Activated CD4-positive, alpha-beta T cell treated with anti-CD3 and anti-CD28 coated beads, Interleukin-10, Interleukin-2, amounts not matched to agents 100 ng/mL and 50 ng/mL, durations not matched to agents 16 hours and 8 hours (primary cell): ENCODE data around the gene SH3GL3.

ENCODE experiments used
- DNase-seq: peaks from one replicate; pipeline ENCODE4 v3.0.0-alpha.2; 2020

The SH3GL3 gene

DNA sequence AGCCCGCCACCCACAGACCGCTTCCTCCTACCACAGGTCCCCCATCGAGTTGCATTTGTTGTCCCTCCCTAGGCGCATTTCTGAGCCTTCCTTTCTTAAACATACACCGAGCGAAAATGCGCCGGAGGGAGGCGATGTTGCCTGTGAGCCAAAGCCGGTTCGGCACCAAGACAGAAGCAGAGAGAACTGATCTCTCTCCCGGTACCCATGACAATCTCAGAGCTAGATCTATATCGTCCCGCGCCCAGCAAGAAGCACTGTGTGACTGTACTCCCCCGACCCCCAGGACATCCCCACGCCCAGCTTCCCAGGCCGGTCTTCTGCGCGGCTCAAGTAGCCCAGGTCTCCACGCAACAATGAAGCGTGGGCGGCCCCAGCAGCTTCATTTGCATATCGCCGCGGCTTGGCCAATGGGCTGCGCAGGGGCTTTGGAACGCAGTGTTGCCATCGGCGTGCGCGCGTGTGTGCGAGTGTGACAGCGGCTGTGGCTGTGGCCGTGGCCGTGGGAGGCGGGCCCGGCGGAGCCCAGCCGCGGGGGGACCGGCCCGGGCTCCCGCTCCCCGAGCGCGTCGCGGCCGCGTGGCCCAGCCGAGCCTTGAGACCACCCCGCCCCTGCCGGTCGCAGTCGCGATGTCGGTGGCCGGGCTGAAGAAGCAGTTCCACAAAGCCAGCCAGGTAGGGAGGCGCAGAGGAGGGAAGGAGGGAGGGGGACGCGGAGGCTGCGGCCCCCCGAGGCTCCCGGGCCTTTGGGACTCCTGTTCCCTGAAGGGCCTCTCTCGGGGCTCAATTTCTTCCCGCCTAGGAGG, at the start of gene SH3GL3:
Gene SH3GL3, plus strand, starts transcription at position 438 of the 806 bp plus-strand sequence. Its CDS starts 193 bp downstream, at position 631.
- peak; percentile 52 for DNase-seq

- no peak for DNase-seq
Observed at GRCh38 chr15:83398626-83399025, 48.5 kb upstream of the SH3GL3 start.

DNA sequence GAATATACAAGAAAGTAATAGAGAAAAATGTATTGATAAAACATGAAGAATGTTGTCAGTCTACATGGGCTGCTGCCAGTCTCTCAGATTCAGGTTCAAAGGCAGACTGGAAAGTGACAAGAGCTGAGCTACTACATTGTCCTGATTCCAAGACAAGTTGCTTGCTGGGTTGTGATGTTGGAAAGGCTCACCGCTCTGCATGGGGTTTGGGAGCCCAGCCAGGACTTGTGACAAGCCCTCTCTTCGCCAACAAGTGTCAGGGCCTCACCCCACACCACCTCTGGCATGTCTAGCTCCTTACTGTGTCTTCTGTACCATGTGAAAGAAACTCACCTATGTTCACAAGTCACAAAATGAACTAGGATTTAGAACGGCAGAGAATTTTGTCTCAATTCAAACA, 43.0 kb upstream of the SH3GL3 start:
- DNase-seq = no peak

- DNase-seq = no peak
Observed at GRCh38 chr15:83410532-83410931, 36.6 kb upstream of the SH3GL3 start.

DNA sequence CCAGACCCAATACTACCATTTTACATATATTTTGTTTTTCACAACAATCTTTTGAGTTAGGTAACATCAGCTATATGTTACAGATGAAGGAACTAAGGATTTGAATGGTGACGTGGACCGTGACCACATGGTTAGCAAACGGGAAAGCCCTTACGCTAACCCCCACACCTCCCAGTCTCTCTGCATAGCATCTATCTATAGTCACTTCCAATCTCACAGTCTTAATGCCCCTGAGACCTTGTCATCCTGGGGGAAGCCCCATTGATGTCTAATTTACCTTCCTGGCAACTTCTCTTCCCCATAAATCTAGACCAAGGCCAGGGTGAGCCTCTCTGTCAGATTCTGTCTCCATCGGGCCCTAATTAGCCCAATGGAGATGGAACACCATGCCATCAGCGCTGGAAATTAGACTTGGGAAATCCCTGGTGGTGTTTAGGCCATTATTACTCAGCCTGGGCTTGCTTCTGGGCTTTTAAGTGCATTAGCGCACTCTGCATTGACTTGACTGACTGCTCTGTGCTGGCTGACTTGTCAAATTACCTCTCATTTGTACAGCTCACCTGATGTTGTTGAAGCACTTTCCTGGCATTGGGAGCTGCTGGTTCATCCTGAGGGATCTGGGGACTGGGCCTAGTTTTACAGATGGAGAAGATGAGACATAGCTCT, 34.0 kb upstream of the SH3GL3 start:
- no peak for DNase-seq

DNA sequence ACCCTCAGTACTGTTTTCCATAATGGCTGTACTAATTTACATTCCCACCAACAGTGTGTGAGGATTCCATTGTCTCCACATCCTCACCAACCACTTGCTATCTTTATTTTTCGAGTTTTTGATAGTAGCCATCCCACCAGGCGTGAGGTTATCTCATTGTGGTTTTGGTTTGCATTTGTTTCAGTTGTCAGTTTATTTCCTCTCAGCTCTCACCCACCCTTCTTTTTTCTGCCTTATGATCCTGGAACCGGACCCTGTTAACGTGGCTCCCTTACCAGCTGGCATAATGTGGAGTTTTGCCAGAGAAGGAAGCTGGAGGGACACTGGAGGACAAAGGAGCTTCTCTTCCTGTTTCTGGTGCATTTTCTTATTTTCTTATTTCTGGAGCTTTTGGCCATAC, 25.1 kb upstream of the SH3GL3 start:
- DNase-seq = no peak

- no peak for DNase-seq
Observed at GRCh38 chr15:83422541-83422940, 24.6 kb upstream of the SH3GL3 start.

DNA sequence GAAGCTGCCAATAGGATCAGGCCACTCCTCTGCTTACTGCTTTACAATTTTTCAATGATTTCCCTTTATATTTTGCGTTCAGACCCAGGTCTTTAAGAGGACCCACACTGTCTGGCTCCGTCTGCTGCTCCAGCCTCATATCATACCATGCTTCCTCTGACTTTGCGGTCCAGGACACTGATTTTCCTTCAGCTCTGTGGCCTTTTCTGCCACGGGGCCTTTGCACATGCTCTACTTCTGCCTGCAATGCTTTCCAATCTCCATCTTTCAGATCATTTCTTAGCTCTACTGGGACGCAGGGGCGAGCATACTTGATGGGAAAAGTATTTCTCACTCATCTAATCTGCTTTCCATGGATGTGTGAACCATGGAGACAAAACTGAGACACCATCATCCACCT, 23.0 kb upstream of the SH3GL3 start:
- DNase-seq = no peak

DNA sequence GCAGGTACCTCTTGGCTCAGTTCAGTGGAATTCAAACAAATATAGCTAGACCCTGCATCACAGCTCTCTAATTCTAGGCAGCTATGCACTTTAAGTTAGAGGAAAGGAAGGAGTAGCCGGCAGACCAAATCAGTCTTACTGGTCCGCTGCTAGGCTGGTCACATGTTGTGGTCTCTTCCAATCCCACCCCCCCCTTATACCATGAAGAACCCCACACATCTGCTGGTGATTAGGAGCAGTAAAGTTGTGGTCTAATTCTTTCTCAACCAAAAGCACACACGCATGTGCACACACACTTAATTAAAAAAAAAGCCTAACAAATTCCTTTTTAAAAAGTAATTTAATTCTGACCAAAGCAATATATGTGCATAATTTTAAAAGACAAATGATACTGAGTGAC, 16.7 kb upstream of the SH3GL3 start:
- no peak for DNase-seq

GRCh38 chr15:83431521-83431920, 15.6 kb upstream of the SH3GL3 start:
- no peak for DNase-seq

DNA sequence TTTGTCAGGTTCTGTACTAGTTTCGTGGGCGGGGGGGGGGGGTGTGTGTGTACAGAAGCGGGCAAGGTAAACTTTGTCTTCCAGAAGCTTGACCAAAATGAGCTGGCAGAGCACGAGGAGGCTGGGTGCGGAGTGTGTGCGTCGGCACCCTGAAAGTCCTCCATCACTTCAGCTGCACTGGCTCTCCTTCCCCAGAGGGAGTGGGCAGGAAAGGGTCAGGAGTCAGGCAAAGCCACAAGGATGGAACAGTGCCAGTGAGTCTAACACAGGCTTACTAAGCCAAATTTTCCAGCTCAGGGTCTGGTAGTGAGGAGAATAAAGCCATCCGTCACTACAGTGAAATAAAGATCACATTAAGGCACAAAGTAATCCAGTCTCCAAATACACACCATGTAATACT, 11.9 kb upstream of the SH3GL3 start:
- no peak for DNase-seq

GRCh38 chr15:83435782-83436181, 11.4 kb upstream of the SH3GL3 start:
- DNase-seq = no peak

DNA sequence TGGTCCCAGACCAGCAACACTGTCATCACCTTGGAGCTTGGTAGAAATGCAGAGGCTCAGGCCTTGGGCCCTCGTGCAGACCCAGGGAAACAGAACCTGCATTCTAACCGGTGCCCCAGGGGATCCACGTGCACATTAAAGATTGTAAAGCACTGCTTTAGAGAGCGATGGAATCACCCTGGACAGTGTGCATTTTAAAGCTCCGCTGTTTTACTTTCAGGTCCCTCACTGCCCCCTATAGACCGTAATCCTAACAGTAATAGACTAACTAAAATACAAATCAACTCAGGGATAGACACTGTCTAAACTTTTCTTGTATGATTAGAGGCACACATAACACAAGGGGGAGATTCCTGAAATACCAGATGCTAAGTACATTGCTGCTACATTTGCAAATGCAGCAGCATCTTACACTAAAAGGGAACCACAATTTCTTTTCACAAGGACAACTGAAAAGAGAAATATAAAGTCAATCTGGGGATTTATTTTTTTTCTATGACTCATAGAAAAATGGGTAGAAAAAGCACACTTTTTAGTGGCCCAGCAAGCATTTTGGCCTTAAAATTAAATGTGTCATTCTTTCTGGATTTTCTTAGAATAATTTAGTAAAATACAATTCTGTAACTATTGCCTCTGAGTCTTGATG, 10.5 kb upstream of the SH3GL3 start:
- peak; percentile 7 for DNase-seq

GRCh38 chr15:83443076-83443847, 3.9 kb upstream of the SH3GL3 start:
- no peak for DNase-seq

GRCh38 chr15:83444936-83445335, 2.2 kb upstream of the SH3GL3 start:
- no peak for DNase-seq

DNA sequence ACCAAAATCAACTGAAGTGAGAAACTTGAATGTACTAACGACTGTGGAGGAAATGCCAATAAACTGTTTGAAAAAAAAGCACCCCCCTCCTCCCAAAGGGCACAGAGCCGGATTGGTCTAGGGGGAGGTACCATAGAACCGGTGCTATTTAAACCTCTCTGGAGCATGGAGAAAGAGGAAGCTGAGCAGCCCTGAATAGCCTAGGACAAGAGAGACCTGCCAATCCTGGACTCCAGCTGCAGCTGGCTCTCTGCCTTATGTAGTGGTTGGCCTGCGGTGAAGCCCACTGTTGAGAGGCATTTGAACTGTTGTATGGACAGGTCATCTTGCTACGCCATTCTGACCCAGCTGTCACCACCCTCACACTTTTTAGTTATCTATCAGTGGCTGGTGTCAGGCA, 1.5 kb upstream of the SH3GL3 start:
- DNase-seq = no peak

DNA sequence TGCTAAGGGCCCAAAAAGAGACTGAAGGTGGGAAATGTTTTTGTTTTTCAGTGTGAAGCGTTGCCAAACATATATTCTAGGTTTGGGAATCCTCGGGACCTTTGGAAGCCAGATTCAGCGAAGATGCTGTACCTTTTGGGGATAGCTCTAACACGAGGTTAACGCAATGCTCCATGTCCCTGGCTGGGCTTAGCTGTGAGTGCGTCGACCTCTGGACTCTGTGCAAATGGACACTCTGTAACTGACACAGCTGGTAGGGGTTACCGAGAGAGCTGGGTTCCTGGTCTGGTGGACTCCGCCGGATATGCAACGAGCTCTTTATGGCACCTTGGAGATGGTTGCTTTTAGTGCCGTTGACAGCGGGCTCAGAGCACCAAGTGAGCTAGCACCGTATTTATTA, 724 bp upstream of the SH3GL3 start:
- DNase-seq = no peak

DNA sequence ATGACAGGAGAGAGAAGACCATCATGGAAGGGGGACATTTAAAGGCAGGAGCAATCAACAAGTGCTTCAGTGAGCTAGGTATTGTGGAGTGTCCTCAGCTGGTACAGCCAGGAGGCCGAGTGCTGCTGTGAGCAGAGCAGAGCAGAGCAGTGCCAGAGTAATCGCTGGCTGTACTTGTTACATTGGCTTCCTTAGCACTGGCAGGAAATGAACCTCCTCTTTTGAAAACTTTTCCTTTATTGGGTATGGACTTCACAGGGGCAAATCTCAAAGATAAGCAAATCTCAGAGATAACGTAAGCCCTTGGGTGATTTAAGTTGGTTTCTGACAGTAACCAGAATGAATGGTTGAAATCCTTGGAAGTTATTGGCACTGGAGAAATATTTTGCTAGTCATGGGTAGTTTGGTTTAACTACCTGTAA, 2.1 kb downstream of the SH3GL3 start:
- DNase-seq = no peak

- DNase-seq = no peak
Observed at GRCh38 chr15:83449937-83450506, 2.9 kb downstream of the SH3GL3 start.

DNA sequence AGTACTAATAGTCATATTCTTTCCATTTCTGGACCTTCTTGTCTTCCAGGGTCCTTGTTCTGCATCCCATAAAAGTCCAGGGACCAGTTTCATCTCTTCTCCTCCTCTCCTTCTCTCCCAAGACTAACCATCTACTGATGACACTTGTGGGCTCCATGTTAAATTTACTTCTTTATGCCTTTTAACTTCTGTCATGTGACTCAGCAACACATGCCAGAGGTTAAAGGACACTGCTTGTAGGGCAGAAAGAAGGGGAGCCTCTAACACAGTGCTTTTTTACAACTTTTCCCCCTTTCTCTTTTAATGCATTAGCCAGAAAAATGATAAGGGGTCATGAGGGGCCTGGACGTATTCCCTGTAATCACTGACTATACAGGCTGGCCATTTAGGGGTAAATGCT, 10.0 kb downstream of the SH3GL3 start:
- DNase-seq = no peak

DNA sequence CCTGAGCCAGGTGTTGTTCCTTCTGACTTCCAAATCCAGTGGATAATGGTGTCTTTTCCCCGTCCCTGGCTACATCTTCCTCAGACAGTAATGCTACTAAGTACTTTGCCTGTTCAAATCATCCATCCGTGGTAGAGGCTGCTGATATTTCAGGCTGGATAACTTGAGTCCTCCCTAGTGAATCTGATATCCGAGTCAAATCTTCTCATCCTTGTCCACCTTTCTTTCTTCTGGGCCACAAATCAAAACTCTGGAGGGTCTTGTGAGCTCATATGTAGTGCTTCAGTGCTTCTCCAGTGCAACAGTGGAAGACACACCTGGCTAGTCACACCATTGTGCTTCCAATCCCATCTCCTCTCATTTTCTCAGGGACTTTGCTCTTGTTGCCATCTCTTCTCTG, 11.2 kb downstream of the SH3GL3 start:
- DNase-seq = no peak

DNA sequence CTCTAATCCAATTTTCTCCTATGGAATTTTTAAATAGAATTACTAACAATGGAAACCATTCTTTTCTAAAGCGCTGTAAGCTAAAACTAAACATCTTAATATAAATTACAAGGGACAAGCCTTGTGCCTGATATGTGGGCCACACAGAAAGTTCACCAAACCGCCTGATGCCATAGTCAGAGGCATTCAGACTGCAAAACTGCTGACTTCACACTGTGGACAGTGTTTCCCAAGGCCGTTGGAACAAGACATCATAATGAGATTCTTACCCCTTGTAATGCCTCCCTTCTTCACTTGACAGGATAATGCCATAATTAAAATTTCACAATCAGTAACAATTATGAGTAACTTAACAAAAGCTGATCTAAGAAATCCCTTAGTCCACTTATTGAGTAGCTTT, 14.9 kb downstream of the SH3GL3 start:
- no peak for DNase-seq

DNA sequence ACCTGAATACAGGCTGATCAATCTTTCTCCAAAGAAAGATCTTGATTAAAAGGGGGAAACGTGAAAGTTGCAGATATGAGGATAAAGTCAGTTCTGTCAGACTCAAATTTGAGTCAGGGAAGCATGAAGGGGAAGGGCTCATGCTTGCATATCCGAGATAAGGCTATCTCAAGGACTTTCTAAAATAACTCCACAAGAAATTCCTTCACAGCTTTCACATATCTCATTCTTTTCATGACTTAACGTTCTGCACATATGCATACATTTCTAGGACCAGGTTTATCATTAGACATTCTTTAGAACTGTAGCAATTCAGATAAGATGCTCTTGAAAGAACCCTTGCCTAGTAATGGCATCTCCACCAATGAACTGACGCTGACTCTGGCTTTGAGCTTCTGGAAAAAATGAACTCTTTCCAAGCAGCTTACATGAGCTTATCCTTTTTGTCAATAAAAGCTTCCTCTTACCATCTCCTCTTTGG, 15.9 kb downstream of the SH3GL3 start:
- no peak for DNase-seq
